A673 (cell line): ENCODE results near the gene STOML1. TPM values are rescaled to one million over a fixed set of nuclear protein-coding genes. Genes with fewer than 3 reads are reported as not detected.
"Not testable (repeated sequence)": the region's sequence is repeated elsewhere in the genome, so short reads cannot be mapped to it uniquely, and the experiment has no call there.

Experiments
- BruUV-seq: library from RNA; stranded (reverse); fragments of 400-500 nt; replicated peaks from 2 replicates; lab custom pipeline; 2021; lab: Mats Ljungman, UMichigan
- CTCF ChIA-PET: fragments of 300-600 bp; sonication (Branson Sonifier 250); formaldehyde crosslinking; loops from one replicate; lab custom pipeline; 2022; ENCODE audit warnings: antibody characterized with exemption; lab: Charles Lee
- POLR2A ChIA-PET: fragments of 300-600 bp; sonication (Branson Sonifier 250); formaldehyde crosslinking; loops from one replicate; lab custom pipeline; 2022; ENCODE audit warnings: antibody characterized with exemption; ENCODE audit not compliant: low non-redundant PET; lab: Charles Lee
- DNase-seq: peaks from one replicate; pipeline ENCODE4 v3.0.0-alpha.2; 2015; ENCODE audit warnings: low spot score
- H3K27ac ChIP-seq: fragments of 200-600 bp; sonication (generic); 2 replicates; pipeline ENCODE4 v1.5.1; 2016; ENCODE audit warnings: mixed run types, low read depth, mild to moderate bottlenecking, mixed read lengths, antibody characterized with exemption, low read length; ENCODE audit not compliant: poor library complexity, severe bottlenecking
- H3K27me3 ChIP-seq: fragments of 200-600 bp; sonication (generic); replicated peaks from 2 replicates; pipeline ENCODE4 v1.6.1; 2017; ENCODE audit warnings: mixed run types, low read depth, mild to moderate bottlenecking, mixed read lengths, antibody characterized with exemption, low read length; ENCODE audit not compliant: insufficient read depth, poor library complexity
- H3K36me3 ChIP-seq: fragments of 200-600 bp; sonication (generic); 2 replicates; pipeline ENCODE4 v1.6.1; 2016; ENCODE audit warnings: mixed run types, mild to moderate bottlenecking, mixed read lengths, antibody characterized with exemption, low read length; ENCODE audit not compliant: insufficient read depth, poor library complexity, severe bottlenecking
- H3K4me1 ChIP-seq: fragments of 200-600 bp; sonication (generic); 2 replicates; pipeline ENCODE4 v1.6.1; 2017; ENCODE audit warnings: mixed run types, mild to moderate bottlenecking, mixed read lengths, antibody characterized with exemption, low read length; ENCODE audit not compliant: insufficient read depth, poor library complexity, severe bottlenecking
- H3K4me3 ChIP-seq: fragments of 200-600 bp; sonication (generic); 2 replicates; pipeline ENCODE4 v1.5.1; 2016; ENCODE audit warnings: low read depth, mixed run types, mild to moderate bottlenecking, mixed read lengths, low read length; ENCODE audit not compliant: poor library complexity, severe bottlenecking
- H3K9me3 ChIP-seq: fragments of 200-600 bp; sonication (generic); 2 replicates; pipeline ENCODE4 v1.6.1; 2016; ENCODE audit warnings: mixed run types, low read depth, mild to moderate bottlenecking, mixed read lengths, antibody characterized with exemption, low read length; ENCODE audit not compliant: poor library complexity, severe bottlenecking
- CTCF ChIP-seq: fragments of 300-800, 200-600 bp; sonication (generic); conservative IDR thresholded peaks from 2 replicates; pipeline ENCODE4 v1.5.1; 2017; ENCODE audit warnings: low read depth, mild to moderate bottlenecking, antibody characterized with exemption, low read length, moderate library complexity, mixed read lengths
- EZH2 ChIP-seq: fragments of 200-600 bp; sonication (generic); IDR thresholded peaks from 2 replicates; pipeline ENCODE4 v1.6.1; 2017; ENCODE audit warnings: borderline replicate concordance, low read depth, mild to moderate bottlenecking, mixed read lengths, antibody characterized with exemption, low read length; ENCODE audit not compliant: poor library complexity, severe bottlenecking
- intact Hi-C: fragments of 100-400 bp; cut with micrococcal nuclease; formaldehyde crosslinking; loops from one replicate; pipeline ENCODE4 v1.10.0; 2022; ENCODE audit not compliant: unreplicated experiment
- total RNA-seq: library from RNA; stranded (reverse); gene quantifications from 2 replicates; pipeline ENCODE4 v1.2.3, GENCODE V29; 2021

STOML1 gene
- total RNA-seq, 1 experiment from 2014 or later: 7.3 TPM

DNA sequence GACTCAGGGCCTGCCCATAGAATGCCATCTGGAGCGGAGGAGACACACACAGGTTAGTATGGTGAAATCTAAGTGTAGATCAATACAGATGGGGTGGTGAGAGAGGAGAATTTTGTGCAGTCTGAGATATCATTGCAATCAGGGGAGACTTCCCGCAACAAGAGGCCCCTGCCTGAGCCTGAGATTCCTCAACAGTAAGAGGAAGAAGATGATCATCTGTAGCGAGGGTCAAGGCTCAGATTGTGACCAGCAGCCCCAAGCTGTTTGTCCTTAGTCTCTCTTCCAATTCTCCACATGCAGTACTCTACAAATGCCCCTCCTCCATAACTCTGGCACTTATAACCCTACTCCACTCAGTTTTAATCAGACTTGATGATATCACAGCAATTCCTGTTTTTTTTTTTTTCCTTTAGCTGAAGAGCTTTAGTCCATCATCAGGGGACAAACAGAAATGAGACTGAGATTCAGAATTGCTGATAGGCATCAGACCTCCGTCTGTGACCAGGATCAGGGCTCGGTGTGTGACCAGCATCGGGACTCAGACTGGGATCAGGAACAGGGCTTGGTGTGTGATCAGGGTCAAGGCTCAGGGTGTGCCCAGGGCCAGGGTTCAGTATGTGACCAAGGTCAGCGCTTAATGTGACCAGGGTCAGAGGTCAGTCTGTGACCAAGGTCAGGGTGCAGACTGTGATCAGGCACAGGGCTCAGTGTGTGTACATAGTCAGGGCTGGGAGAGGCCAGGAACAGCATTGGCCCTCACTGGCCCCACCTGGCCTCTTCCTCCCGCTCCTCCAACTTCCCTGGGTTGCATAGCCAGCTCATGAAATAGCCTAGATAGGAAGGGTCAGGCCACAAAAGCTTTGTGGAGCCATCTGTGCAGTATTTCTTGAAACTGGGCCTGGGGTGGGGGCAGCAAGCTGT, 51.8 kb downstream of the STOML1 start:
- no TSS peak for BruUV-seq
- peak overlapping the region; percentile 35 for H3K27ac ChIP-seq
- no peaks in the 10 kb centered on the region for H3K27me3 ChIP-seq
- ChIA-PET POLR2A (no interaction called here), CTCF (interaction anchor here (1.8 kb wide), 1 partner anchor 13 kb away, joined by 6 read pairs; no protein-coding TSS in a partner anchor)
- H3K4me1 ChIP-seq: peaks cover 40% of the 10 kb centered on the region
- intact Hi-C loops: no loop called here
- H3K9me3 ChIP-seq: no peaks in the 10 kb centered on the region
- no peak for DNase-seq
- no peak for TF ChIP-seq EZH2
- no peak for TF ChIP-seq CTCF
- no peaks in the 10 kb centered on the region for H3K36me3 ChIP-seq
- no peak overlapping the region for H3K4me3 ChIP-seq

GRCh38 chr15:73939138-73939537, 53.0 kb downstream of the STOML1 start:
- peak overlapping the region; percentile 17 for H3K27ac ChIP-seq
- H3K4me3 ChIP-seq: no peak overlapping the region
- TF ChIP-seq EZH2 (no peak), CTCF (no peak)
- peaks cover 40% of the 10 kb centered on the region for H3K4me1 ChIP-seq
- no peaks in the 10 kb centered on the region for H3K27me3 ChIP-seq
- BruUV-seq: no TSS peak
- DNase-seq: no peak
- H3K9me3 ChIP-seq: no peaks in the 10 kb centered on the region
- H3K36me3 ChIP-seq: no peaks in the 10 kb centered on the region
- ChIA-PET CTCF (no interaction called here), POLR2A (no interaction called here)
- intact Hi-C loops: no loop called here

GRCh38 chr15:73938516-73938915, 53.6 kb downstream of the STOML1 start:
- BruUV-seq, H3K27ac ChIP-seq, H3K36me3 ChIP-seq, H3K27me3 ChIP-seq, POLR2A ChIA-PET, H3K4me3 ChIP-seq, DNase-seq, intact Hi-C loops, CTCF ChIA-PET, H3K9me3 ChIP-seq: not testable (repeated sequence)
- H3K4me1 ChIP-seq: peaks cover 40% of the 10 kb centered on the region
